ENCODE results near the gene ZDHHC3.

- TF ChIP-seq CTCF (IDR thresholded peaks at IDR 0.05) (no peak), POLR2A (IDR thresholded peaks at IDR 0.05) (no peak)
These were observed 44.6 kb upstream of the ZDHHC3 start for GRCh38 chr3:45020534-45020933.
